WTC11 (cell line): Measurements from ENCODE around the gene USP47. TPM values are rescaled to one million over a fixed set of nuclear protein-coding genes. Genes with fewer than 3 reads are reported as not detected.

Experiments
- ATAC-seq: fragments of 200-7000 bp; cut with Tn5 transposase; 2 replicates; pipeline ENCODE4 v1.10.0; 2021; ENCODE audit warnings: mild to moderate bottlenecking, moderate library complexity
- CTCF ChIA-PET: fragments of 300-600 bp; sonication (Branson Sonifier 250); formaldehyde crosslinking; loops from one replicate; lab custom pipeline; 2021; ENCODE audit warnings: antibody characterized with exemption; lab: Charles Lee
- POLR2A ChIA-PET: fragments of 350-600 bp; sonication (Branson Sonifier 250); formaldehyde crosslinking; loops from one replicate; lab custom pipeline; 2021; ENCODE audit warnings: antibody characterized with exemption; lab: Charles Lee
- DNase-seq: peaks from one replicate; pipeline ENCODE4 v3.0.0; 2021; ENCODE audit warnings: low spot score
- H3K27ac Mint-ChIP-seq: 2 replicates; pipeline ENCODE4 v1.8.0; 2021; ENCODE audit warnings: mixed read lengths
- H3K27me3 Mint-ChIP-seq: 2 replicates; pipeline ENCODE4 v1.8.0; 2021; ENCODE audit warnings: low read depth, mild to moderate bottlenecking, moderate library complexity, mixed read lengths
- H3K36me3 Mint-ChIP-seq: 2 replicates; pipeline ENCODE4 v1.8.0; 2021; ENCODE audit warnings: mixed read lengths
- H3K4me1 Mint-ChIP-seq: 2 replicates; pipeline ENCODE4 v1.8.0; 2022; ENCODE audit warnings: mixed read lengths
- H3K4me3 Mint-ChIP-seq: 2 replicates; pipeline ENCODE4 v1.8.0; 2021; ENCODE audit warnings: mild to moderate bottlenecking, moderate library complexity, mixed read lengths
- H3K9me3 Mint-ChIP-seq: 2 replicates; pipeline ENCODE4 v1.8.0; 2021; ENCODE audit warnings: mixed read lengths
- ATF1 ChIP-seq: sonication (generic); formaldehyde crosslinking; IDR thresholded peaks from 2 replicates; pipeline ENCODE4 v1.8.1; 2023; ENCODE audit warnings: mild to moderate bottlenecking, moderate library complexity, missing genetic modification reagents
- FOXJ3 ChIP-seq: sonication (generic); formaldehyde crosslinking; IDR thresholded peaks from 2 replicates; pipeline ENCODE4 v1.9.0; 2021; ENCODE audit warnings: missing genetic modification reagents, mild to moderate bottlenecking, borderline replicate concordance
- GRHL2 ChIP-seq: fragments of 250-450 bp; sonication (Bioruptor Pico); IDR thresholded peaks from 2 replicates; pipeline ENCODE4 v1.8.0; 2022; ENCODE audit warnings: mild to moderate bottlenecking, moderate library complexity; ENCODE audit not compliant: insufficient replicate concordance, severe bottlenecking
- NFATC4 ChIP-seq: fragments of 250-450 bp; sonication (Bioruptor Pico); IDR thresholded peaks from 2 replicates; pipeline ENCODE4 v1.9.0; 2021; ENCODE audit warnings: mild to moderate bottlenecking
- RORB ChIP-seq: fragments of 250-450 bp; sonication (Bioruptor Pico); IDR thresholded peaks from 2 replicates; pipeline ENCODE4 v1.9.0; 2021; ENCODE audit warnings: mild to moderate bottlenecking
- SMAD3 ChIP-seq: sonication (generic); formaldehyde crosslinking; IDR thresholded peaks from 2 replicates; pipeline ENCODE4 v1.8.0; 2022; ENCODE audit warnings: missing genetic modification reagents, mild to moderate bottlenecking, borderline replicate concordance
- SMAD4 ChIP-seq: sonication (generic); formaldehyde crosslinking; IDR thresholded peaks from 2 replicates; pipeline ENCODE4 v1.8.0; 2022; ENCODE audit warnings: mild to moderate bottlenecking, missing genetic modification reagents
- SOX15 ChIP-seq: fragments of 250-450 bp; sonication (Bioruptor Pico); IDR thresholded peaks from 2 replicates; pipeline ENCODE4 v1.9.0; 2021; ENCODE audit warnings: mild to moderate bottlenecking
- TCF7 ChIP-seq: sonication (generic); formaldehyde crosslinking; IDR thresholded peaks from 2 replicates; pipeline ENCODE4 v1.8.0; 2022; ENCODE audit warnings: mild to moderate bottlenecking, low read depth, missing genetic modification reagents, moderate library complexity
- TEAD1 ChIP-seq: sonication (generic); formaldehyde crosslinking; IDR thresholded peaks from 2 replicates; pipeline ENCODE4 v1.8.0; 2022; ENCODE audit warnings: mild to moderate bottlenecking, missing genetic modification reagents
- ZBTB21 ChIP-seq: sonication (generic); formaldehyde crosslinking; IDR thresholded peaks from 2 replicates; pipeline ENCODE4 v1.8.1; 2023; ENCODE audit warnings: mild to moderate bottlenecking, missing genetic modification reagents, borderline replicate concordance
- ZNF121 ChIP-seq: sonication (generic); formaldehyde crosslinking; IDR thresholded peaks from 2 replicates; pipeline ENCODE4 v1.8.0; 2023; ENCODE audit warnings: missing genetic modification reagents
- ZNF138 ChIP-seq: sonication (generic); formaldehyde crosslinking; conservative IDR thresholded peaks from 2 replicates; pipeline ENCODE4 v1.8.1; 2022; ENCODE audit warnings: mild to moderate bottlenecking, moderate library complexity, missing genetic modification reagents
- ZNF423 ChIP-seq: fragments of 250-450 bp; sonication (Bioruptor Pico); IDR thresholded peaks from 2 replicates; pipeline ENCODE4 v2.1.2; 2022; ENCODE audit warnings: mild to moderate bottlenecking, moderate library complexity
- total RNA-seq: library from RNA; stranded (reverse); gene quantifications from 3 replicates; pipeline ENCODE4 v1.2.3, GENCODE V29; 2021
- TF ChIP-seq, protein P1 (sequence below): fragments of 250-450 bp; sonication (Bioruptor Pico); IDR thresholded peaks from 2 replicates; pipeline ENCODE4 v1.9.0; 2021; ENCODE audit warnings: mild to moderate bottlenecking
- TF ChIP-seq, protein P2 (sequence below): sonication (generic); formaldehyde crosslinking; IDR thresholded peaks from 2 replicates; pipeline ENCODE4 v1.8.0; 2022; ENCODE audit warnings: mild to moderate bottlenecking, missing genetic modification reagents
- TF ChIP-seq, protein P3 (sequence below): fragments of 250-450 bp; sonication (Bioruptor Pico); IDR thresholded peaks from 2 replicates; pipeline ENCODE4 v1.9.0; 2021; ENCODE audit warnings: mild to moderate bottlenecking
- TF ChIP-seq, protein P4 (sequence below): sonication (generic); formaldehyde crosslinking; IDR thresholded peaks from 2 replicates; pipeline ENCODE4 v1.8.0; 2023; ENCODE audit warnings: missing genetic modification reagents
- TF ChIP-seq, protein P5 (sequence below): sonication (generic); formaldehyde crosslinking; IDR thresholded peaks from 2 replicates; pipeline ENCODE4 v1.8.0; 2022; ENCODE audit warnings: missing genetic modification reagents

USP47 gene
- total RNA-seq, 1 experiment from 2014 or later: 19.7 TPM

DNA sequence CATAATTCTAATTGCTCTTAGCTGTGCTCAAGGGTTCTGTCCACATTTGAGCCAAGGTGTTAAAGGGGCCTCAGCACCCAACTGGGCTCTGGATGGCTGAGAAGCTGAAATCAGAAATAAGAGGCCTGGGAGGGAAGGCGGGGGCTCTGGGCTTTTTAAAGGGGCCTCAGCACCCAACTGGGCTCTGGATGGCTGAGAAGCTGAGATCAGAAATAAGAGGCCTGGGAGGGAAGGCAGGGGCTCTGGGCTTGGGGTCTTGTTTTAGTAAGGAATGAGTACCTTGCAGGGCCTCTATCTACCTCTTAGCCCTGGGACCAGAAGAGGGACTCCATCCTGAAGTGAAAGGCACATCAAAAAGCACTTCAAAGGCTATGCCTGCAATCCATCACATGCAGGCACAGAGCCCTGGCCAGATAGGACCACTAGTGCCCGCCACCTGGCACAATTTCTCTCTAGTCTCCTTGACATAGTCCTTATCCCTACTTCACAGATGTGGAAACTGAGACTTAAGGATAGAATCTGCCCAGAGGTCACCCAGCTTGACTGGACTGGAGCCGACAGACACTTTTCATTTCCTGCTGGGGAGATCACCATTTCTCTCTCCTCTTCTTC lies 131.1 kb downstream of the USP47 start:
- ChIA-PET CTCF (interaction anchor here (0.8 to 1.4 kb wide), 4 partner anchors 36 to 316 kb away, joined by 3 to 7 read pairs (median 4); partner anchors contain the start of gene DKK3), POLR2A (no interaction called here)
- Mint-ChIP-seq H3K36me3 (no peaks in the 10 kb centered on the region), H3K9me3 (no peaks in the 10 kb centered on the region), H3K4me3 (no peak overlapping the region), H3K27ac (no peak overlapping the region), H3K4me1 (peaks cover 28% of the 10 kb centered on the region), H3K27me3 (no peaks in the 10 kb centered on the region)
- TF ChIP-seq ZNF423 (CRISPR knock-in tag) (no peak), NFATC4 (CRISPR knock-in tag) (no peak), ZNF121 (no peak), SMAD3 (CRISPR knock-in tag) (no peak), ZBTB21 (CRISPR knock-in tag) (no peak), FOXJ3 (CRISPR knock-in tag) (no peak), TCF7 (CRISPR knock-in tag) (no peak), RORB (CRISPR knock-in tag) (no peak), SMAD4 (CRISPR knock-in tag) (no peak)
- TF ChIP-seq, protein P1, sequence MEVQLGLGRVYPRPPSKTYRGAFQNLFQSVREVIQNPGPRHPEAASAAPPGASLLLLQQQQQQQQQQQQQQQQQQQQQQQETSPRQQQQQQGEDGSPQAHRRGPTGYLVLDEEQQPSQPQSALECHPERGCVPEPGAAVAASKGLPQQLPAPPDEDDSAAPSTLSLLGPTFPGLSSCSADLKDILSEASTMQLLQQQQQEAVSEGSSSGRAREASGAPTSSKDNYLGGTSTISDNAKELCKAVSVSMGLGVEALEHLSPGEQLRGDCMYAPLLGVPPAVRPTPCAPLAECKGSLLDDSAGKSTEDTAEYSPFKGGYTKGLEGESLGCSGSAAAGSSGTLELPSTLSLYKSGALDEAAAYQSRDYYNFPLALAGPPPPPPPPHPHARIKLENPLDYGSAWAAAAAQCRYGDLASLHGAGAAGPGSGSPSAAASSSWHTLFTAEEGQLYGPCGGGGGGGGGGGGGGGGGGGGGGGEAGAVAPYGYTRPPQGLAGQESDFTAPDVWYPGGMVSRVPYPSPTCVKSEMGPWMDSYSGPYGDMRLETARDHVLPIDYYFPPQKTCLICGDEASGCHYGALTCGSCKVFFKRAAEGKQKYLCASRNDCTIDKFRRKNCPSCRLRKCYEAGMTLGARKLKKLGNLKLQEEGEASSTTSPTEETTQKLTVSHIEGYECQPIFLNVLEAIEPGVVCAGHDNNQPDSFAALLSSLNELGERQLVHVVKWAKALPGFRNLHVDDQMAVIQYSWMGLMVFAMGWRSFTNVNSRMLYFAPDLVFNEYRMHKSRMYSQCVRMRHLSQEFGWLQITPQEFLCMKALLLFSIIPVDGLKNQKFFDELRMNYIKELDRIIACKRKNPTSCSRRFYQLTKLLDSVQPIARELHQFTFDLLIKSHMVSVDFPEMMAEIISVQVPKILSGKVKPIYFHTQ (CRISPR knock-in tag): no peak
- TF ChIP-seq, protein P2, sequence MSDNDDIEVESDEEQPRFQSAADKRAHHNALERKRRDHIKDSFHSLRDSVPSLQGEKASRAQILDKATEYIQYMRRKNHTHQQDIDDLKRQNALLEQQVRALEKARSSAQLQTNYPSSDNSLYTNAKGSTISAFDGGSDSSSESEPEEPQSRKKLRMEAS (CRISPR knock-in tag): no peak
- TF ChIP-seq, protein P3, sequence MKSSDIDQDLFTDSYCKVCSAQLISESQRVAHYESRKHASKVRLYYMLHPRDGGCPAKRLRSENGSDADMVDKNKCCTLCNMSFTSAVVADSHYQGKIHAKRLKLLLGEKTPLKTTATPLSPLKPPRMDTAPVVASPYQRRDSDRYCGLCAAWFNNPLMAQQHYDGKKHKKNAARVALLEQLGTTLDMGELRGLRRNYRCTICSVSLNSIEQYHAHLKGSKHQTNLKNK: no peak
- TF ChIP-seq, protein P4, sequence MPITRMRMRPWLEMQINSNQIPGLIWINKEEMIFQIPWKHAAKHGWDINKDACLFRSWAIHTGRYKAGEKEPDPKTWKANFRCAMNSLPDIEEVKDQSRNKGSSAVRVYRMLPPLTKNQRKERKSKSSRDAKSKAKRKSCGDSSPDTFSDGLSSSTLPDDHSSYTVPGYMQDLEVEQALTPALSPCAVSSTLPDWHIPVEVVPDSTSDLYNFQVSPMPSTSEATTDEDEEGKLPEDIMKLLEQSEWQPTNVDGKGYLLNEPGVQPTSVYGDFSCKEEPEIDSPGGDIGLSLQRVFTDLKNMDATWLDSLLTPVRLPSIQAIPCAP (CRISPR knock-in tag): no peak
- DNase-seq: no peak
- ATAC-seq: no peak

DNA sequence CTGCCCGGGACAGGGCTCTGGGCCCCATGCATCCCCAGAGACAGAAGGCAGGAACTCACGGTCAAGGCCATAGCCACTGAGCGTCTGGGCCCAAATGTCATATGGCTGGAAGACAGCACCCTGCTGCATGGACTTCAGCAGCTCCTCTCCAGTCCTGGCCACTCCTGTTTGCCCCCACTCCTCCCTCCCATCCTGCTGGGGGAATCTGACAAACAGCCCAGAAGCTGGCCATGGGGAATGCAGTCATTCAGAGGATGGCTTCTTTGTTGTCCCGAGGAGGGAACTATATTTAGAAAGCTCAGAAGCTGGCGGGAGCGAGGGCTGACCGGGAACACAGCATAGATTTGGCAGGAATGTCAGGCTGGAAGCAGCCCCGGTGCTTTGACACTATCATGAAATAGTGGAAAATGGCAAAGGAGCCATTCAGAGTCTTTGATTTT lies 131.6 kb downstream of the USP47 start:
- no peak overlapping the region for H3K4me3 Mint-ChIP-seq
- ATAC-seq (no peak), DNase-seq (no peak)
- no peaks in the 10 kb centered on the region for H3K36me3 Mint-ChIP-seq
- CTCF ChIA-PET: interaction anchor here (1.2 to 1.4 kb wide), 3 partner anchors 35 to 316 kb away, joined by 3 to 7 read pairs (median 3); partner anchors contain the start of gene DKK3
- no peak overlapping the region for H3K27ac Mint-ChIP-seq
- POLR2A ChIA-PET: no interaction called here
- peaks cover 28% of the 10 kb centered on the region for H3K4me1 Mint-ChIP-seq
- H3K27me3 Mint-ChIP-seq: no peaks in the 10 kb centered on the region; the same call in 1 of the 2 replicates
- TF ChIP-seq ATF1 (no peak), TEAD1 (CRISPR knock-in tag) (no peak), SOX15 (no peak), GRHL2 (CRISPR knock-in tag) (no peak), ZNF138 (CRISPR knock-in tag) (no peak)
- TF ChIP-seq, protein P5, sequence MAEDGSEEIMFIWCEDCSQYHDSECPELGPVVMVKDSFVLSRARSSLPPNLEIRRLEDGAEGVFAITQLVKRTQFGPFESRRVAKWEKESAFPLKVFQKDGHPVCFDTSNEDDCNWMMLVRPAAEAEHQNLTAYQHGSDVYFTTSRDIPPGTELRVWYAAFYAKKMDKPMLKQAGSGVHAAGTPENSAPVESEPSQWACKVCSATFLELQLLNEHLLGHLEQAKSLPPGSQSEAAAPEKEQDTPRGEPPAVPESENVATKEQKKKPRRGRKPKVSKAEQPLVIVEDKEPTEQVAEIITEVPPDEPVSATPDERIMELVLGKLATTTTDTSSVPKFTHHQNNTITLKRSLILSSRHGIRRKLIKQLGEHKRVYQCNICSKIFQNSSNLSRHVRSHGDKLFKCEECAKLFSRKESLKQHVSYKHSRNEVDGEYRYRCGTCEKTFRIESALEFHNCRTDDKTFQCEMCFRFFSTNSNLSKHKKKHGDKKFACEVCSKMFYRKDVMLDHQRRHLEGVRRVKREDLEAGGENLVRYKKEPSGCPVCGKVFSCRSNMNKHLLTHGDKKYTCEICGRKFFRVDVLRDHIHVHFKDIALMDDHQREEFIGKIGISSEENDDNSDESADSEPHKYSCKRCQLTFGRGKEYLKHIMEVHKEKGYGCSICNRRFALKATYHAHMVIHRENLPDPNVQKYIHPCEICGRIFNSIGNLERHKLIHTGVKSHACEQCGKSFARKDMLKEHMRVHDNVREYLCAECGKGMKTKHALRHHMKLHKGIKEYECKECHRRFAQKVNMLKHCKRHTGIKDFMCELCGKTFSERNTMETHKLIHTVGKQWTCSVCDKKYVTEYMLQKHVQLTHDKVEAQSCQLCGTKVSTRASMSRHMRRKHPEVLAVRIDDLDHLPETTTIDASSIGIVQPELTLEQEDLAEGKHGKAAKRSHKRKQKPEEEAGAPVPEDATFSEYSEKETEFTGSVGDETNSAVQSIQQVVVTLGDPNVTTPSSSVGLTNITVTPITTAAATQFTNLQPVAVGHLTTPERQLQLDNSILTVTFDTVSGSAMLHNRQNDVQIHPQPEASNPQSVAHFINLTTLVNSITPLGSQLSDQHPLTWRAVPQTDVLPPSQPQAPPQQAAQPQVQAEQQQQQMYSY (CRISPR knock-in tag): no peak
- H3K9me3 Mint-ChIP-seq: no peaks in the 10 kb centered on the region
